CD4-positive, alpha-beta T cell treated with Interleukin-4 for 1 hour (primary cell): Measurements from ENCODE around the gene SLC11A2.
"Not testable (repeated sequence)": the region's sequence is repeated elsewhere in the genome, so short reads cannot be mapped to it uniquely, and the experiment has no call there.

ENCODE experiments used
- DNase-seq, 2 donors: peaks; one replicate each; pipeline ENCODE4 v3.0.0-alpha.2; 2020 to 2022

Gene SLC11A2

GRCh38 chr12:50988871-50989270, 37.3 kb downstream of the SLC11A2 start:
- DNase-seq, result no peak

GRCh38 chr12:50988051-50988450, 38.1 kb downstream of the SLC11A2 start:
- no peak for DNase-seq

- DNase-seq, result peak; percentile 32 to 37
Observed at GRCh38 chr12:50986966-50987737, 39.0 kb downstream of the SLC11A2 start.

GRCh38 chr12:50985322-50985721, 40.9 kb downstream of the SLC11A2 start:
- DNase-seq, result no peak

- DNase-seq, result no peak
Observed at GRCh38 chr12:50984586-50985298, 41.4 kb downstream of the SLC11A2 start.

- DNase-seq, result no peak
Observed at GRCh38 chr12:50981319-50982239, 44.6 kb downstream of the SLC11A2 start.

GRCh38 chr12:50980545-50980944, 45.6 kb downstream of the SLC11A2 start:
- DNase-seq, result no peak

GRCh38 chr12:50979369-50980052, 46.7 kb downstream of the SLC11A2 start:
- peak in 1 of 2 donors; percentile 11 for DNase-seq

- no peak for DNase-seq
Observed at GRCh38 chr12:50971946-50972345, 54.2 kb downstream of the SLC11A2 start.

- no peak for DNase-seq
Observed at GRCh38 chr12:50964432-50964831, 61.8 kb downstream of the SLC11A2 start.

GRCh38 chr12:50961708-50962107, 64.5 kb downstream of the SLC11A2 start:
- DNase-seq, result no peak

- peak in 1 of 2 donors; percentile 10 for DNase-seq
Observed at GRCh38 chr12:50960130-50960529, 66.1 kb downstream of the SLC11A2 start.

- DNase-seq, result no peak
Observed at GRCh38 chr12:50955697-50956096, 70.5 kb downstream of the SLC11A2 start.

- DNase-seq, result no peak
Observed at GRCh38 chr12:50955288-50955687, 70.9 kb downstream of the SLC11A2 start.

- not testable (repeated sequence) for DNase-seq
Observed at GRCh38 chr12:50954789-50955188, 71.4 kb downstream of the SLC11A2 start.

- no peak for DNase-seq
Observed at GRCh38 chr12:50953047-50953446, 73.1 kb downstream of the SLC11A2 start.

- DNase-seq, result no peak
Observed at GRCh38 chr12:50952510-50952909, 73.7 kb downstream of the SLC11A2 start, which contains the start of gene HIGD1C. Gene HIGD1C, plus strand, starts transcription at chr12:50952544. Its CDS starts 1,455 bp downstream, at chr12:50953999.

- no peak for DNase-seq
Observed at GRCh38 chr12:50951112-50951511, 75.1 kb downstream of the SLC11A2 start.

GRCh38 chr12:50949801-50950302, 76.3 kb downstream of the SLC11A2 start:
- no peak for DNase-seq

- DNase-seq, result no peak
Observed at GRCh38 chr12:50948798-50949197, 77.4 kb downstream of the SLC11A2 start.

GRCh38 chr12:50947933-50948626, 78.1 kb downstream of the SLC11A2 start:
- DNase-seq, result no peak

- no peak for DNase-seq
Observed at GRCh38 chr12:50937653-50938052, 88.5 kb downstream of the SLC11A2 start.
